ENCODE data around the gene AQP1. TPM values are rescaled to one million over a fixed set of nuclear protein-coding genes. Genes with fewer than 3 reads are reported as not detected.

Gene AQP1
- total RNA-seq, 1 donor from 2014 or later = 6.0 TPM

DNA sequence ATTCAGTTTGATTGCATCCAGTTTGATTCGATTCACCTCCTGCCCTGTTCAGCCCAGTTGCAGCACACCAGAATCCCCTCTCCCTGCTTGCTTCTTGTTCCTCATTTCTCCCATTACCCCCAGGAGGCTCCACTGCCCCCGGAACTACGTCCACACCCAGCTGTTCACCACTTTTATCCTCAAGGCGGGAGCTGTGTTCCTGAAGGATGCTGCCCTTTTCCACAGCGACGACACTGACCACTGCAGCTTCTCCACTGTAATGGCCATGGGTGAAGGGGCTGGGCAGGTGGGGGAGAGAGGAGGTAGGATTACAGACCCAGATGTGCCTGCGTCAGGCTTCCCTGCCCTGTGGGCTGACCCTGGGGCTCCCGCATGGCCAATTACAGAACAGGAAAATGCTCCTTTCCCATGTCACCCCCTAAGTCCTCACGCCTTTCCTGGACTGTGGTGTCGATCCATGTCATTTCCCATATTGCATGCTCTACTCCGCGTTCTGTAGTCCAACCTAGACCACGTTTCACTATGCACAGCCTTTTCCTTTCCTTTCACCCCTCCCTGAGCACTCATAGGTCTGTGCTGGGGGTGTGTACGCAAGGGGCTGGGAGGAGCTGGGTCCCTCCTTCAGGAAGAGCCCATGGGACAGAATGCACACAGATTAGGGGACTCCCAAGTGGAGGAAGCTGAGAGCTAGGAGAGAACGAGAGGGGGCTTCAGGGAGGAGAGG lies 60.3 kb downstream of the AQP1 start:
- no peak for DNase-seq (ENCODE audit: extremely low spot score, unreplicated experiment)
- no peaks in the 10 kb centered on the region for H3K9me3 Mint-ChIP-seq
- H3K27me3 Mint-ChIP-seq = peaks cover 46% of the 10 kb centered on the region
- no peak overlapping the region for H3K27ac Mint-ChIP-seq
- TF ChIP-seq, protein P1, sequence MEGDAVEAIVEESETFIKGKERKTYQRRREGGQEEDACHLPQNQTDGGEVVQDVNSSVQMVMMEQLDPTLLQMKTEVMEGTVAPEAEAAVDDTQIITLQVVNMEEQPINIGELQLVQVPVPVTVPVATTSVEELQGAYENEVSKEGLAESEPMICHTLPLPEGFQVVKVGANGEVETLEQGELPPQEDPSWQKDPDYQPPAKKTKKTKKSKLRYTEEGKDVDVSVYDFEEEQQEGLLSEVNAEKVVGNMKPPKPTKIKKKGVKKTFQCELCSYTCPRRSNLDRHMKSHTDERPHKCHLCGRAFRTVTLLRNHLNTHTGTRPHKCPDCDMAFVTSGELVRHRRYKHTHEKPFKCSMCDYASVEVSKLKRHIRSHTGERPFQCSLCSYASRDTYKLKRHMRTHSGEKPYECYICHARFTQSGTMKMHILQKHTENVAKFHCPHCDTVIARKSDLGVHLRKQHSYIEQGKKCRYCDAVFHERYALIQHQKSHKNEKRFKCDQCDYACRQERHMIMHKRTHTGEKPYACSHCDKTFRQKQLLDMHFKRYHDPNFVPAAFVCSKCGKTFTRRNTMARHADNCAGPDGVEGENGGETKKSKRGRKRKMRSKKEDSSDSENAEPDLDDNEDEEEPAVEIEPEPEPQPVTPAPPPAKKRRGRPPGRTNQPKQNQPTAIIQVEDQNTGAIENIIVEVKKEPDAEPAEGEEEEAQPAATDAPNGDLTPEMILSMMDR (conservative IDR thresholded peaks at IDR 0.05) = no peak
- H3K4me1 Mint-ChIP-seq (ENCODE audit: unreplicated experiment) = no peaks in the 10 kb centered on the region
- no peaks in the 10 kb centered on the region for H3K36me3 Mint-ChIP-seq
- no peak overlapping the region for H3K4me3 Mint-ChIP-seq

GRCh38 chr7:30973292-30973691 lies 61.6 kb downstream of the AQP1 start:
- no peak for DNase-seq (ENCODE audit: extremely low spot score, unreplicated experiment)
- no peaks in the 10 kb centered on the region for H3K36me3 Mint-ChIP-seq
- H3K9me3 Mint-ChIP-seq = no peaks in the 10 kb centered on the region
- peaks cover 48% of the 10 kb centered on the region for H3K27me3 Mint-ChIP-seq
- H3K4me1 Mint-ChIP-seq (ENCODE audit: unreplicated experiment) = no peaks in the 10 kb centered on the region
- TF ChIP-seq, protein P1 (conservative IDR thresholded peaks at IDR 0.05) = no peak
- H3K4me3 Mint-ChIP-seq = no peak overlapping the region
- no peak overlapping the region for H3K27ac Mint-ChIP-seq

- H3K4me3 Mint-ChIP-seq = no peak overlapping the region
- H3K36me3 Mint-ChIP-seq = no peaks in the 10 kb centered on the region
- no peak for DNase-seq (ENCODE audit: extremely low spot score, unreplicated experiment)
- H3K27ac Mint-ChIP-seq = no peak overlapping the region
- peaks cover 53% of the 10 kb centered on the region for H3K27me3 Mint-ChIP-seq
- H3K4me1 Mint-ChIP-seq (ENCODE audit: unreplicated experiment) = no peaks in the 10 kb centered on the region
- H3K9me3 Mint-ChIP-seq = no peaks in the 10 kb centered on the region
- TF ChIP-seq, protein P1 (conservative IDR thresholded peaks at IDR 0.05) = no peak
Observed at GRCh38 chr7:30973791-30974604, 62.3 kb downstream of the AQP1 start.

DNA sequence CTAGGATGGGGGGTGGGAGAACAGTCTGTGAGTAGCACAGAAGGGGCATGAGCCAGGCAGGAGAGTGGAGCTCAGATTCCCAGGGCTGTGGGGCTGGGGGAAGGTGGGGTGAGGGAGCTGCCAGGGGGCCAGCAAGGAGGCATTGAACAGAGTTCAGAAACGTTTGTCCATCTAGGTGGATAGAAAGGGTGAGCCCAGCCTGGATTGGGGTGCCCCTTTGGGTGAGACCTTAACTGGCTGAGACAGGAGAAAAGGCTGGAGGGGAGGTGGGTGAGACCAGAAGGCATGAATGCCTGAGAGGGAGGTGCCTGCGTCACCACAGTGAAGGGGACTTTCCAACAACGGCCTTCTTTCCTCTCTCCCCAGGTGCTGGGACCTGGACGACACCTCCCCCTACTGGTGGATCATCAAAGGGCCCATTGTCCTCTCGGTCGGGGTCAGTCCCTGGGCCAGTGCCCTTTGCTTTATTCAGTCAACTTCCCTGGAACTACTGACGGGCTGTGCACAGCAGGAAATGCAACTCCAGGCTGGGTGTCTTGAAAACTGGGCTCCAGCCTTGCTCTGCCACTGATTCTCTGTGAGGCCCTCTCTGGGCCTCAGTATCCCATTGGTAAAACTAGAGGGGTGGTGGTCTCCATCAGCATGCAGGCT lies 63.1 kb downstream of the AQP1 start:
- no peak overlapping the region for H3K4me3 Mint-ChIP-seq
- peaks cover 61% of the 10 kb centered on the region for H3K27me3 Mint-ChIP-seq
- DNase-seq (ENCODE audit: extremely low spot score, unreplicated experiment) = peak; percentile 67

More for the DNA sequence above, 63.1 kb downstream of the AQP1 start:
- H3K4me1 Mint-ChIP-seq (ENCODE audit: unreplicated experiment) = no peaks in the 10 kb centered on the region
- TF ChIP-seq, protein P1 (conservative IDR thresholded peaks at IDR 0.05) = peak; percentile 71
- H3K27ac Mint-ChIP-seq = no peak overlapping the region
- H3K36me3 Mint-ChIP-seq = no peaks in the 10 kb centered on the region
- no peaks in the 10 kb centered on the region for H3K9me3 Mint-ChIP-seq

Other genes with a start within 250 kb of the AQP1 start
- 0.21 and 0.27 TPM in 2 replicates for gene CRHR2, start 229.4 kb upstream of the AQP1 start, total RNA-seq (ENCODE audit: low replicate concordance)
- gene INMT, start 159.7 kb upstream of the AQP1 start, total RNA-seq (ENCODE audit: low replicate concordance) = not detected in 2 replicates
- gene MINDY4, start 140.4 kb upstream of the AQP1 start, total RNA-seq (ENCODE audit: low replicate concordance) = 5.4 and 8.4 TPM in 2 replicates
- not detected in 2 replicates for gene GHRHR, start 52.1 kb downstream of the AQP1 start, total RNA-seq (ENCODE audit: low replicate concordance)
- gene ADCYAP1R1, start 140.5 kb downstream of the AQP1 start, total RNA-seq (ENCODE audit: low replicate concordance) = 0.24 and 2.8 TPM in 2 replicates

Measured in type B pancreatic cell (in vitro differentiated cells).